Activated T-helper 9 cell treated with anti-CD3 and anti-CD28 coated beads, Interleukin-2, amount 50 U/mL, for 16 hours (primary cell): ENCODE data around the gene FAHD1.
A peak's percentile ranks its signal among the peaks of the same experiment; 100 is the strongest.

ENCODE experiments used
- DNase-seq: peaks from one replicate; pipeline ENCODE4 v3.0.0-alpha.2; 2020; ENCODE audit warnings: low read depth

The FAHD1 gene

GRCh38 chr16:1826691-1827573 is at the start of gene FAHD1, which contains the start of gene HAGH:
Gene FAHD1, plus strand, starts transcription at chr16:1827206. Its CDS starts 33 bp downstream, at chr16:1827239.
Gene HAGH, minus strand, starts transcription at chr16:1826825. Its CDS starts 38 bp downstream, at chr16:1826787.
- peak; percentile 82 for DNase-seq

DNA sequence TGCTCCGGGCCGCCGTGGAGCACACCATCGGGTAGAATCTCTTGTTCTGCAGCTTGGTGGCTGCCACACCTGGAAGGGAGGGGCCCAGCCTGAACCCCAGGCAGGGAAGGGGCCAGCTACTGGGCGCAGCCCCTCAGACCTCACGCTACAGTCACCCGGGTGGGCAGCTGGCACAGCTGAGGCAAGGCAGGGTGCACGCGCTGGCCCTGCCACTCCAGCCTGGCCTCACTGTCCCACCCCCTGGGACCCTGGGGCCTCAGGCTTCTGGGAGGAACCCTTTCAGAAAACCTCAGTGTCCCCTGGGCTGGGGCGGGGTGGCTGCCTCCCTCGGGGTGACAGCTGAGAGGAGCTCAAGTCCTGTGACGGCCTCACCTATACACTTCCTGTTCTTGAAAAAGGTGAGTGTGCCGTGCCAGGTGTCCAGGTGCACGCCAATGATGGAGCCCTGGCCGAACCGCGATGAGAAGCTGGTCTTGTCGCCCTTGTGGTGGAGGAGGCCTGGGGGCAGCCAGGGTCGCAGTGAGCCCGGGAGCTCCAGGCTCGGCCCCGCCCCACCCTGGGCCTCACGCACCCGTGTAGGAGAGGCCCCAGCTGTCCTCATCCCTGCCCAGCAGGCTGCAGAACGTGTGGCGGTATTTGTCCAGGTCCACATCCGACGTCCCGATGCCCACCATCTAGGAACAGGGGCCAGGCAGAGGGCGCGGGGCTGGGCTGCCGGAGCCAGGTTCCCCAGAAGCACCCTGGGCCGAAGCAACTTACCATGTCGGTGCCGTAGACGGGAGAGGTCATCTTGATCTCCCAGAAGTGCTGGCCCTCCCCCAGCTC is 49.4 kb upstream of the FAHD1 start:
- no peak for DNase-seq

GRCh38 chr16:1778200-1779179 is 48.5 kb upstream of the FAHD1 start:
- DNase-seq: no peak

GRCh38 chr16:1779234-1779701 is 47.7 kb upstream of the FAHD1 start:
- no peak for DNase-seq

DNA sequence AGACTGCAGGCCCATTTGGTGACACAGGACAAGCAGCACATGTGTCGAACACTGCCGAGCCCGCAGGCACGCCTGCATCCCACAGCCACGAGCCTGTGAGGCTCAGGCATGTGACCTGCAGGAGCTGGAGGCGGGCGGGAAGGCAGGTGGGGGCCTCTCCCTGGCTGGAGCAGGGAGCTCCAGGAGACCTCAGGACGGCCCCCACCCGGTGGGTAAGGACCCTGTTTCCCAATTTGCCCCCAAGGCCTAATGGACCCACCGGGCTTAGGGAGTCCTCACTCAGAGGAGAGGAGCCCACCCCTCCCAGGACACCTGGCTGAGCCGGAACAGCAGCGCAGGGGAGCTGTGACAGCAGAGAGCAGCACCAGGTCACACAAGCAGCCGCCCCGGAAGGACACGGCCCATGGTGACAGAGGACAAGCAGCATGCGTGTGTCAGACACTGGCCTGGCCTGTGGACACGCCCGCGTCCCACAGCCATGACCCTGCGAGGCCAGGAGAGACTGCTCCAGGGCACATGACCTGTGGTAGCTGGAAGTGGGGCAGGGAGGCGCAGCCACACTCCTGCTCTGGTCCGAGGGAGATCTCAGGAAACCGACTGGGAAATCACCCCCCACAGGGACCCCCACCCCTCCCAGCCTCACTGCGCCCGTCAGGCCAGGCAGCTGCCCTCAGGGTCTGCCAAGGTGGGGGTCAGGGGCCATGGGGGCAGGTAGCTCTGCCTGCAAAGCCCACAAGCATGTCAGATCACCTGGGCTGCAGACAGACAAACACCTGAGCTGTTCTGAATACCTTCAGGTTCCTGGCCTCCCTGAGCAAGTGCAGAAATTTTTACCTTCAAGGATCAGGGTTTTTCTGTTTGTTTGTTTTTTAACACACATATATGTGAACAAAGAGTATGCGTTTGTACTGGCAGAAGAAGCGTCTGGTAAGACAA is 47.0 kb upstream of the FAHD1 start:
- DNase-seq: no peak

GRCh38 chr16:1780677-1781072 is 46.3 kb upstream of the FAHD1 start:
- DNase-seq: no peak

DNA sequence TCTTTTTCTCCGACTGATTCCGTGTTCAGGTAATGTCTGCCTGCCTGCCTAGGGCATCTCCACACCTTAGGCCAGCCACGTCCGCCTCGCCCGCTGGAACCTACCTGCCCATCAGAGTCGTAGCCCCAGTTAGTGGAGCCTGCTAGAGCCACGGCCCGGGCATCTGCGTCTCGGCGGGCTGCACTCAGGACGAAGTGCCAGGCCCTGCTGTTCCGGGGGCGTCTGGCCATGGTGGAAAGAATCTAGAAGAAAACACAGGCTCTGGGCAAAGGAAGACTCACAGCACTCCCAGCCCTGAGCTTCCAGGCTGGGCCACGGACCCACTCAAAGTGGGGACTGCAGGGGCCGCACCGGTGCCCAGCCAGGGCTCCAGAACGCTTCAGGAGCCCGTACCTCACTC is 45.8 kb upstream of the FAHD1 start:
- DNase-seq: no peak

GRCh38 chr16:1781758-1782407 is 45.1 kb upstream of the FAHD1 start:
- no peak for DNase-seq

DNA sequence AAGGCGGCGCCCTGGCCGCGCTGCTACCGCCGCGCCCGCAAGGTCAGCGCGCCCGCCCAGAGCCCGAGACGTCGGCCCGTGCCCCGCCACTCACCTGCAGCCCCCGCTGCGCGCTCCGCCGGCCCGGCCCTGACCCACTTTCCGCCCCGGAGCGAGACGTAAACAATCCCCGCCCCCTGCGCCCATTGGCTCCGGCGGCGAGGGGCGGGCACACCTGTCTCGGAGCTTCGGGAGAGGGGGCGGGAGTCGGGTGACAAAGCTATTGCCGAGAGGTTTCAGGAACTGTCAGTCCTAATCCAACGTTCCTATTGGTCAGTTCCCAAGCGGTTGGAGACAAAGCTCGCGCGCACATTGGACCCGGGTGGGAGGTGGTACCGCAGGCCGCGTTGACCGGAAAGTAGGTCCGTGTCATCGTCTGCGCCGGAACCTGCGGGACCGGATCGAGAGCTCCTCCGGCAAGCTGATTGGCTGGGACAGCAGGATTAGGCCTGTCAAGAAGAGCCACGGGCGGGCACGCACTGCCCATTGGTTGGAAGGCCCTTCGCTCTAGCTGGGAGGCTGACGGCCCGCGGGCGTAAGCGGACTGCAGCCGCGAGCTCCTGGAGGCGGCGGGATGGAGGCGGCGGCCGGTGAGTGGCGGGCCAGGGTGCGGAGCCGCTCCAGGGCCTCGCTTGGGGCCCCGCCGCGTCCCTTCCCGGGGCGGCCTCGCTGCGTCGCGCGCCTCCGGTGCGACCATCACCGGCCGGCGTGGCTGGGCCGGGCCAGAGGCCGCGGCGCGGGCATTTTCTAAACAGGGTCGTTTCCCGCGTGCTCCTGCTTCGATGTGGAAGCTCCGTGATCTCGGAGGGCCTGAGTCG is 44.4 kb upstream of the FAHD1 start, which contains the start of the genes NUBP2 and SPSB3:
Gene NUBP2, plus strand, starts transcription at position 553 of the 857 bp plus-strand sequence. Its CDS starts 61 bp downstream, at position 614.
Gene SPSB3, minus strand, starts transcription at position 164 of the 857 bp plus-strand sequence. CDS start 1,088 bp downstream, outside the sequence.
- peak; percentile 97 for DNase-seq

DNA sequence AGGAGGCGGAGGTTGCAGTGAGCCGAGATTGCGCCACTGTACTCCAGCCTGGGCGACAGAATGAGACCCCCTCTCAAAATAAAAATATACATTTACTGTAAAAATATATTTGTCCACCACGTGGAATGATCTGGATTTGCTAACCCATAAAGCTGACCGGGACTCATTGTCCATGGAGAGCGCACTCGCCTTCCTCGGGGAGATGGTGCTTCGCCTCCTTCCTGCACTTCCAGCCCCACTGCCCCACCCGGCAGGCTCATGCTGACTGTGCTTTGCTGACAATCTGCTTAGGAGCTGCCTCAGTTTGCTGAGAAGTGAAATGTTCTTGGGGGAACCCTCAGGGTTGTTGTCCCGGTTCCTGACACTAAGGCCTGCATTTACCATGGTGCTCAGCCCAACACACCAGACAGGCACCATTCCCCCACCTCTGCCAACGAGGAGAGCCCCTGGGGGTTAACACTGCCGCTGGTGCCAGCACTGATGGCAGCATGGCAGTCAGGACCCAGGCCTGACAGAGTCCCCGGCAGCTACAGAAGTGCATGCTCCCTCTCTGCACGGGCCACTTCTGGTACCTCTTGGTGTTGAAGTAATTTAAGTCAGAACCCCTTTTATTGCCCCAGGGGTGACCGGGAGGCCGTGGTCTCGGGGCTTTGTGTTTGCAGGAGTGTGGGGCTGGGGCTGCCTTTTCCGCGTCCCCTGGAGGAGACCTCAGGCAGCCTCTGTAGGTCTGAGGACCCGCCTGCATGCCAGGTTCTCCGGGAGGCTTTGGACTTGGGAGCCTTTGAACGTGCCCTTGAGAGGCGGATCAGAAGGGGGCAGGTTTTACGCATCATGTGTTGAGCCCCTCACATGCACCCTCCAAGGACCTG is 41.8 kb upstream of the FAHD1 start:
- DNase-seq: no peak

- DNase-seq: no peak
These were observed 41.2 kb upstream of the FAHD1 start for GRCh38 chr16:1785846-1786170.

- no peak for DNase-seq
These were observed 40.6 kb upstream of the FAHD1 start for GRCh38 chr16:1786242-1787055.

- no peak for DNase-seq
These were observed 40.0 kb upstream of the FAHD1 start for GRCh38 chr16:1787056-1787321.

- no peak for DNase-seq
These were observed 39.5 kb upstream of the FAHD1 start for GRCh38 chr16:1787322-1788094.

- DNase-seq: no peak
These were observed 38.8 kb upstream of the FAHD1 start for GRCh38 chr16:1788095-1788707.

DNA sequence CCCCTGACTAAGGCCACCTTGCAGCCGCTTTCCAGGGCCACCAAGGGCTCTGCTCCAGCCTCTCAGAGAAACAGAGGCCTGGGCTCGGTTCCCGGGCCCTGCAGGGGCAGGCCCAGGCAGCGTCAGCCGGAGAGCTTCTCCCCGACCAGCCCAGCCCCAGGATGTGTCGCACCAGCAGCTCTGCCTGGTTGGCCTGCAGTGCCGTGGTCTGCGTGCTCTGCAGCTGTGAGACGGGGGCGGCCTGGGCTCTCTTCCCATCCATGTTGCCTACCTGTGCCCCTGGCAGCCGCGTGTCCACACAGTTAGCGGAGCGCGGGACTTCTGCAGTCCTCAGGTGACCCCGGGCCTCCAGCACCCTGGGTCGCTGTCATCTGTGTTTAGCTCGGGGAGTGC is 38.3 kb upstream of the FAHD1 start:
- no peak for DNase-seq
